H1 (cell line): ENCODE results near the gene RAB40A. TPM values are rescaled to one million over a fixed set of nuclear protein-coding genes. Genes with fewer than 3 reads are reported as not detected.
"Not testable (repeated sequence)": the region's sequence is repeated elsewhere in the genome, so short reads cannot be mapped to it uniquely, and the experiment has no call there.

ENCODE experiments used
- CTCF ChIA-PET: fragments of 300-600 bp; sonication (Branson Sonifier 250); formaldehyde crosslinking; loops from one replicate; lab custom pipeline; 2021; ENCODE audit not compliant: partially characterized antibody; lab: Charles Lee
- POLR2A ChIA-PET: fragments of 300-600 bp; sonication (Branson Sonifier 250); formaldehyde crosslinking; loops from one replicate; lab custom pipeline; 2021; ENCODE audit warnings: inconsistent platforms; ENCODE audit not compliant: partially characterized antibody; lab: Charles Lee
- DNase-seq, 2 experiments: peaks; one replicate each; pipeline versions ENCODE4 v3.0.0 to v3.0.0-alpha.2; 2010 to 2022; ENCODE audit warnings: low spot score in 2 of 2, low read depth in 1 of 2, mixed read lengths in 1 of 2
- FAIRE-seq: peaks from 2 replicates; lab custom pipeline; 2011; peaks lifted over from hg19 to GRCh38; lab: Jason Lieb, UNC
- H2AFZ ChIP-seq: 2 replicates; pipeline ENCODE4 v1.8.1; 2012; ENCODE audit warnings: low read length, inconsistent platforms
- H2AK5ac ChIP-seq: 2 replicates; pipeline ENCODE4 v1.6.1; 2013; ENCODE audit warnings: low read depth, low read length
- H2BK120ac ChIP-seq: replicated peaks from 2 replicates; pipeline ENCODE3; 2013; ENCODE audit warnings: low read depth, low read length, inconsistent platforms
- H2BK12ac ChIP-seq: 2 replicates; pipeline ENCODE4 v1.6.1; 2013; ENCODE audit warnings: low read depth, low read length
- H2BK15ac ChIP-seq: 2 replicates; pipeline ENCODE4 v1.6.1; 2013; ENCODE audit warnings: low read length
- H2BK20ac ChIP-seq: 2 replicates; pipeline ENCODE4 v1.6.1; 2013; ENCODE audit warnings: low read length
- H2BK5ac ChIP-seq: 2 replicates; pipeline ENCODE4 v1.6.1; 2013; ENCODE audit warnings: low read depth, low read length
- H3K14ac ChIP-seq: 2 replicates; pipeline ENCODE4 v1.6.1; 2013; ENCODE audit warnings: inconsistent platforms; ENCODE audit not compliant: insufficient read length
- H3K18ac ChIP-seq: 2 replicates; pipeline ENCODE4 v1.6.1; 2013; ENCODE audit warnings: low read length; ENCODE audit errors: extremely low read depth
- H3K23ac ChIP-seq: 2 replicates; pipeline ENCODE4 v1.6.1; 2013; ENCODE audit warnings: inconsistent platforms; ENCODE audit not compliant: insufficient read length
- H3K23me2 ChIP-seq: 2 replicates; pipeline ENCODE4 v1.6.1; 2013; ENCODE audit warnings: low read depth, low read length
- H3K27ac ChIP-seq: 2 replicates; pipeline ENCODE4 v1.6.1; 2011; ENCODE audit warnings: low read depth, low read length, inconsistent platforms
- H3K27me3 ChIP-seq, 4 experiments: replicated peaks in 1 of 4; 1 replicate in 1 of 4; 2 replicates in 3 of 4; pipeline versions ENCODE4 v1.6.1 to v1.8.1; 2011 to 2013; ENCODE audit warnings: low read length in 3 of 4, mild to moderate bottlenecking in 3 of 4, inconsistent platforms in 2 of 4, mixed read lengths in 2 of 4, moderate library complexity in 1 of 4; ENCODE audit not compliant: control insufficient read depth in 3 of 4, insufficient read depth in 3 of 4; ENCODE audit errors: extremely low read depth in 1 of 4
- H3K36me3 ChIP-seq, 4 experiments: 2 replicates each; pipeline versions ENCODE4 v1.6.1 to v1.8.1; 2011 to 2013; ENCODE audit warnings: mild to moderate bottlenecking in 4 of 4, low read length in 3 of 4, moderate library complexity in 2 of 4, control low read depth in 1 of 4, inconsistent platforms in 1 of 4; ENCODE audit not compliant: insufficient read depth in 4 of 4, control insufficient read depth in 2 of 4
- H3K4ac ChIP-seq: replicated peaks from 2 replicates; pipeline ENCODE3; 2013; ENCODE audit warnings: low read length, low read depth, mixed read lengths, inconsistent platforms; ENCODE audit not compliant: insufficient read length
- H3K4me1 ChIP-seq, 4 experiments: replicated peaks in 1 of 4; 1 replicate in 1 of 4; 2 replicates in 3 of 4; pipeline versions ENCODE4 v1.6.1 to v1.8.1; 2011 to 2013; ENCODE audit warnings: low read length in 3 of 4, inconsistent platforms in 2 of 4, mixed read lengths in 1 of 4; ENCODE audit not compliant: insufficient read depth in 4 of 4, control insufficient read depth in 3 of 4
- H3K4me2 ChIP-seq, 2 experiments: 2 replicates each; pipeline versions ENCODE4 v1.6.1 to v1.8.1; 2011 to 2013; ENCODE audit warnings: low read depth in 2 of 2, low read length in 2 of 2, control low read depth in 1 of 2, inconsistent platforms in 1 of 2, mild to moderate bottlenecking in 1 of 2; ENCODE audit not compliant: insufficient read depth in 1 of 2
- H3K4me3 ChIP-seq, 4 experiments: fragments of 200-600, 300-600 bp in 1 of 4; sonication (generic), shearing (Covaris generic), sonication (Bioruptor Twin) in 1 of 4; 2 replicates each; pipeline versions ENCODE4 v1.5.1 to v1.8.1; 2011 to 2016; ENCODE audit warnings: low read length in 4 of 4, low read depth in 3 of 4, control low read depth in 2 of 4, inconsistent platforms in 2 of 4, mild to moderate bottlenecking in 2 of 4, mixed read lengths in 1 of 4, moderate library complexity in 1 of 4; ENCODE audit not compliant: insufficient read depth in 2 of 4; ENCODE audit errors: extremely low read depth in 1 of 4
- H3K56ac ChIP-seq: replicated peaks from 2 replicates; pipeline ENCODE3; 2013; ENCODE audit warnings: low read depth, mild to moderate bottlenecking, mixed read lengths, low read length, inconsistent platforms; ENCODE audit not compliant: insufficient read length
- H3K79me1 ChIP-seq: 2 replicates; pipeline ENCODE4 v1.6.1; 2013; ENCODE audit warnings: low read depth, low read length, control low read depth
- H3K79me2 ChIP-seq, 2 experiments: 2 replicates each; pipeline versions ENCODE4 v1.6.1 to v1.8.1; 2012 to 2013; ENCODE audit warnings: low read length in 2 of 2, mild to moderate bottlenecking in 2 of 2, inconsistent platforms in 1 of 2; ENCODE audit not compliant: insufficient read depth in 2 of 2, control insufficient read depth in 1 of 2
- H3K9ac ChIP-seq, 4 experiments: replicated peaks in 1 of 4; 1 replicate in 1 of 4; 2 replicates in 3 of 4; pipeline versions ENCODE4 v1.6.1 to v1.8.1; 2011 to 2013; ENCODE audit warnings: low read depth in 3 of 4, low read length in 3 of 4, control low read depth in 2 of 4, mild to moderate bottlenecking in 2 of 4, moderate library complexity in 2 of 4, inconsistent platforms in 1 of 4; ENCODE audit errors: extremely low read depth in 1 of 4
- H3K9me3 ChIP-seq, 2 experiments: 2 replicates each; pipeline versions ENCODE4 v1.6.1 to v1.8.1; 2012 to 2013; ENCODE audit warnings: mild to moderate bottlenecking in 2 of 2, moderate library complexity in 2 of 2, control low read depth in 1 of 2, inconsistent platforms in 1 of 2, low read depth in 1 of 2, low read length in 1 of 2, mixed read lengths in 1 of 2; ENCODE audit not compliant: insufficient read depth in 2 of 2
- H4K20me1 ChIP-seq, 2 experiments: replicated peaks in 1 of 2; 2 replicates each; pipeline versions ENCODE3 to v1.8.1; 2011 to 2013; ENCODE audit warnings: inconsistent platforms in 2 of 2, low read length in 2 of 2, mild to moderate bottlenecking in 1 of 2; ENCODE audit not compliant: insufficient read depth in 2 of 2, control insufficient read depth in 1 of 2
- H4K5ac ChIP-seq: 2 replicates; pipeline ENCODE4 v1.6.1; 2013; ENCODE audit warnings: low read length, low read depth, mixed read lengths, inconsistent platforms; ENCODE audit not compliant: insufficient read length
- H4K8ac ChIP-seq: 2 replicates; pipeline ENCODE4 v1.8.0; 2013; ENCODE audit warnings: mild to moderate bottlenecking, moderate library complexity, low read length, inconsistent platforms; ENCODE audit not compliant: insufficient read depth; ENCODE audit errors: extremely low read depth
- H4K91ac ChIP-seq: replicated peaks from 2 replicates; pipeline ENCODE3; 2013; ENCODE audit warnings: low read length, mixed read lengths, inconsistent platforms; ENCODE audit not compliant: insufficient read length
- BACH1 ChIP-seq: IDR thresholded peaks from 2 replicates; pipeline ENCODE4 v1.6.1; 2012; ENCODE audit warnings: low read length, improper control_type of control experiment
- SIRT6 ChIP-seq: IDR thresholded peaks from one replicate; pipeline ENCODE4 v1.7.1; 2012; ENCODE audit warnings: low read length, inconsistent platforms
- TBP ChIP-seq: IDR thresholded peaks from 2 replicates; pipeline ENCODE4 v1.6.1; 2011; ENCODE audit warnings: low read depth, low read length, improper control_type of control experiment
- WGBS, 2 experiments: shearing (Covaris generic) in 1 of 2; methylation state at CpG; one replicate each; pipeline versions ENCODE4 v1.1.6 to v1.1.7; 2013 to 2015; ENCODE audit warnings: low lambda C conversion rate in 2 of 2, mixed read lengths in 2 of 2, inconsistent platforms in 1 of 2, low coverage in 1 of 2, missing lambda C conversion rate in 1 of 2; ENCODE audit not compliant: insufficient replicate concordance in 2 of 2, insufficient coverage in 1 of 2, insufficient read length in 1 of 2; ENCODE audit errors: extremely low coverage in 1 of 2, missing lambda C conversion rate in 1 of 2; 5-methylcytosine and 5-hydroxymethylcytosine counted together
- polyA plus RNA-seq, 7 experiments: library from polyadenylated mRNA; depleted of rRNA in 3 of 7; stranded (reverse) in 5 of 7; unstranded in 2 of 7; fragments of >200 nt in 5 of 7; fragments of 200-250 nt in 2 of 7; gene quantifications; 1 replicate in 5 of 7; 2 replicates in 1 of 7; 4 replicates in 1 of 7; pipeline versions ENCODE4 v1.2.1 to v1.2.3, GENCODE V29; 2011 to 2013; ENCODE audit warnings: missing spikeins in 2 of 7, mixed read lengths in 2 of 7
- total RNA-seq: library from RNA; stranded (reverse); fragmentation: NEBNext Ultra II Directional; extraction: Animal tissue kit (Norgen Biotek cat#: 25700); gene quantifications from 2 replicates; pipeline ENCODE4 v1.2.1, GENCODE V29; 2021

The RAB40A gene
- total and polyA plus RNA-seq, 2 of the 8 experiments (the other 6 are each of a cell fraction or from before 2014, with no cell fraction given) = 0.09 to 0.21 TPM

GRCh38 chrX:103475381-103475780 lies 43.9 kb downstream of the RAB40A start (continued):
- TF ChIP-seq SIRT6 = no peak
- no peak for TF ChIP-seq BACH1
- no peak for TF ChIP-seq TBP
- TF ChIP-seq, all 59 proteins: peak for 0

- H3K4me1 ChIP-seq, H3K18ac ChIP-seq, DNase-seq, H2BK20ac ChIP-seq, H3K56ac ChIP-seq, H2BK120ac ChIP-seq, H2AFZ ChIP-seq, H2BK15ac ChIP-seq, H3K79me1 ChIP-seq, H3K36me3 ChIP-seq, H2BK12ac ChIP-seq, H3K23me2 ChIP-seq, H4K8ac ChIP-seq, H2BK5ac ChIP-seq, H4K91ac ChIP-seq, H3K9ac ChIP-seq, H4K20me1 ChIP-seq, H3K79me2 ChIP-seq, H3K23ac ChIP-seq, H2AK5ac ChIP-seq, H3K27ac ChIP-seq, H4K5ac ChIP-seq, H3K9me3 ChIP-seq, H3K4me3 ChIP-seq, H3K14ac ChIP-seq, FAIRE-seq, H3K27me3 ChIP-seq, H3K4me2 ChIP-seq, POLR2A ChIA-PET, H3K4ac ChIP-seq: not testable (repeated sequence)
- 80% methylated on average over 8 of the region's 8 CpGs; no CpG with 5 or more reads in 1 of the 2 experiments for WGBS, 2 experiments
- CTCF ChIA-PET = interaction anchor here (1.4 kb wide), 2 partner anchors 9 to 128 kb away, joined by 3 to 4 read pairs; no protein-coding TSS in a partner anchor
These were observed 49.3 kb downstream of the RAB40A start for GRCh38 chrX:103469977-103470376.
